GM12875 (cell line): ENCODE data around the gene PLXNA3.

Experiments used
- H3K4me3 ChIP-seq: one replicate; pipeline ENCODE4 v1.5.1; 2011; ENCODE audit warnings: low read depth, low read length, control low read depth
- TF ChIP-seq, protein P1 (sequence below): IDR thresholded peaks from 2 replicates; pipeline ENCODE4 v1.5.1; 2011; ENCODE audit warnings: low read depth, mild to moderate bottlenecking, control low read depth, inconsistent platforms, low read length, moderate library complexity, borderline replicate concordance; ENCODE audit not compliant: insufficient read depth

PLXNA3 gene

DNA sequence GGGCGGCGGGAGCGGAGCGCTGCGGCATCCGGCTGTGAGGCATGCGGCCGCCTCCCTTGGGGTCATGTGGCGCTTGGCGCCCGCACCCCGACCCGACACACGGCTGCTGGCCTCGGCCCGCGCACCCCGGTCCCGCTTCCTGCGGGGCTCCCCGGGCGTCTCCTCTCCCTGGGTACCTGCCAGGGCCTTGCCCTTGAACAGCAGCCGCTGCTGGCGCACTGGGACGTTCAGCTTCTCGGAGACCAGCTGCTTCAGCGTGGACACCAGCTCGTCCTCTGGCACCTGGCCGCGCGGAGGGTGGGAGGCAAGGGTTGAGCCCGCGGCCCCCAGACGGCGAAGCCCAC is 27.9 kb downstream of the PLXNA3 start:
- peak overlapping the region; percentile 74 for H3K4me3 ChIP-seq

DNA sequence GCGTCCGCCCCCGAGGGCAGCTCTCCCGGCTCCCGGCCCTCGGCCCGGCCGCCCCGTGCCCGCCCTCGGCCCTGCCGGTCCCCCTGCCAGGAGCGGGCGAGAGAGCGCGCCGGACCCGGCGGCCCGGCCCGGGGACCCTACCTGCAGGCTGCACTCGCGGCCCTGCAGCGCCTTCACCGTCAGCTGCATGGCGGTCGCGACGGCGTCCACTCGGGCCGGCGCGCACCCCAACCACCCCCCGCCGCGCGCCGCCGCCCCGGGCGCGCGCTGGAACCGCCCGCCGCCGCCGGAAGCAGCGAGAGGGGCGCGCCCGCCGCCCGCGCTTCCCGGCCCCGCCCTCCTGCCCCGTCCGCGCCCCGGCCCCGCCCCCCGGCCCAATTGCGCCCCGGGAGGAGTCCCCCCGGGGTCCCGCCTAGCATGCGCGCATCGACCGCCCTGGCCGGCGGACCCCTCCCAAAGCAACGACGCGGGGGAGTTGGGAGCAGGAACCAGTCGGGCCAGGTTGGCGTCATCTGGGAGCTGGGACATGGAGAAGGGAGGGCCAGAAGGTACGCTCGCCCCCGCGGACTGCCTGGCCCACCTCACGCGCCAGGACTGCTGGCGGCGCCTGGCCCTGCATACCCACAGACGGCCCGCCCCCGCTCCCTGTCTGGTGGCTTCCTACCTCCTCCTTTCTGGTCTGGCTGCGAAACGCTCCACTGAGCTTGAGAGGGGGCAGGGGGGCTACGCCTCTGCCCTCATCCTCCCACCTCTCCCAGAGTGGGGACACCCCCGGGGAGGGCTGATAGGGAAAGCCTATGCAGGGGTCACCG is 28.5 kb downstream of the PLXNA3 start, which contains the start of gene UBL4A:
Gene UBL4A, minus strand, starts transcription at position 220 of the 812 bp plus-strand sequence. Its CDS starts 31 bp downstream, at position 189.
- peak within 1 kb of the TSS; percentile 74 for H3K4me3 ChIP-seq
- TF ChIP-seq, protein P1, sequence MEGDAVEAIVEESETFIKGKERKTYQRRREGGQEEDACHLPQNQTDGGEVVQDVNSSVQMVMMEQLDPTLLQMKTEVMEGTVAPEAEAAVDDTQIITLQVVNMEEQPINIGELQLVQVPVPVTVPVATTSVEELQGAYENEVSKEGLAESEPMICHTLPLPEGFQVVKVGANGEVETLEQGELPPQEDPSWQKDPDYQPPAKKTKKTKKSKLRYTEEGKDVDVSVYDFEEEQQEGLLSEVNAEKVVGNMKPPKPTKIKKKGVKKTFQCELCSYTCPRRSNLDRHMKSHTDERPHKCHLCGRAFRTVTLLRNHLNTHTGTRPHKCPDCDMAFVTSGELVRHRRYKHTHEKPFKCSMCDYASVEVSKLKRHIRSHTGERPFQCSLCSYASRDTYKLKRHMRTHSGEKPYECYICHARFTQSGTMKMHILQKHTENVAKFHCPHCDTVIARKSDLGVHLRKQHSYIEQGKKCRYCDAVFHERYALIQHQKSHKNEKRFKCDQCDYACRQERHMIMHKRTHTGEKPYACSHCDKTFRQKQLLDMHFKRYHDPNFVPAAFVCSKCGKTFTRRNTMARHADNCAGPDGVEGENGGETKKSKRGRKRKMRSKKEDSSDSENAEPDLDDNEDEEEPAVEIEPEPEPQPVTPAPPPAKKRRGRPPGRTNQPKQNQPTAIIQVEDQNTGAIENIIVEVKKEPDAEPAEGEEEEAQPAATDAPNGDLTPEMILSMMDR, result no peak

More for the DNA sequence above, 27.9 kb downstream of the PLXNA3 start:
- TF ChIP-seq, protein P1, result no peak

DNA sequence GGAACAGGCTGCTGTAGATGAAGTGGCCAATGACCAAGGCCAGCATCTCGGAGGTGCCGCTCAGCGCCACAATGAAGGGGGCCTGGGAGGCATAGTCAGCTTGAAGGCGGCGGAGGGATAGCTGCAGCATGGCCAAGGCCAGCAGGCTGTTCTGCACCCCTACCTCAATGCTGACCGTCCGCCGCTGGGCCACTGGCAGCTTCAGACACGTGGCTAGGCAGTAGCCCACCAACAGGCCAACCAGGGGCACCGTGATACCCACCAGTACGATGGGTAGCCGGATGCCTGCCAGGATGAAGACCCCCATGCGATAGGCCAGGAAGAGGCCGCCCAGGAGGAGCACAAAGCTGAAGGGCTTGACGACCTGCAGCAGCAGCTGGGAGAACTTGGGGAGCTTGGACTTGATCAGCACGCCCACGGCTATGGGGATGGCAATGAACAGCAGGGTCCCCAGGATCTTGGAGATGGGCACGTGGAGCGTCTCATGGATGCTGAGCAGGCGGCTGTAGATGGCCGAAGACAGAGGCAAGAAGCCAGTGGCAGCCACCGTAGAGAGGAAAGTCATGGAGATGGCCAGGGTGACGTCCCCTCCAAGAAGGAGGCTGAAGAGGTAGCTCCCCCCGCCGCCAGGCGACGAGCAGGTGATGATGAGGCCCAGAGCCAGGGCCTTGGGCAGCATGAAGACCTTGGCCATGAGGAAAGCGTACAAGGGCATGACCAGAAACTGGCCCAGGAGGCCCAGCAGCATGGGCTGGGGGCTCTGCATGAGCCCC is 29.6 kb downstream of the PLXNA3 start:
- TF ChIP-seq, protein P1, result no peak
- no peak overlapping the region for H3K4me3 ChIP-seq

DNA sequence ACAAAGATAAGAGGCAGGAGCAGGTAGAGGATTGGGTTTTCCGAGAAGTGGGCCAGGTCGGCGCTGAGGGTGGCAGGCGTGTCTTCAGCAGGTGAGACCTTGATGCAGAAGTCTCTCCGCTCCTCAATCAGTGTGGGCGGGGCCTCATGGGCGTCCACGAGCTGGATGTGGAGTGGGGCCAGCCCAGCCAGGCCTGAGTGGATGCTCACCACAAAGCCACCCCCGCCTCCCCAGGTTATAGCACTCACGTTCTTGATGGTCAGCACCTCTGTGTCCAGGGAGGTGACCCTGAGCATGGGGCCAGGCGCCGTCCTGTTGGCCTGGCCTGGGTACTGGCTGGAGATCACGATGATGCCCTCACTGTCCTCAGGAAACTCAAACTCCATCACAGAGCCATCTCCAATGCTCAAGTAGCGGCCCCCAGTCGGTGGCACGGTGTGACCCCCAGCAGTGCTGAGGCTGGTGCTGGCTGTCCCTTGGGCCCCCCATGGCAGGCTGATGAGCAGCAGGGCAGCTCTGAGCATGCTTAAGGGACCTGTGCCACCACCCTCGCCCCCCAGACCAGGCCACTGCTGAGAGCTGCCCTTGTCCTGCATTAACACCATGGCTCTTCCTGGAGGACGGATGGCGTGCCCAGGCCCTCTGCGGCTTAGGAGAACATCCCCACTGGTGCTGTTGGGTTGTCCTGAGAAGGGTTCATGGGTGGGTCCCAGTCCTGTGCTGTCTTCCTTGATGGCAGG is 30.4 kb downstream of the PLXNA3 start:
- H3K4me3 ChIP-seq, result no peak overlapping the region
- TF ChIP-seq, protein P1, result no peak

DNA sequence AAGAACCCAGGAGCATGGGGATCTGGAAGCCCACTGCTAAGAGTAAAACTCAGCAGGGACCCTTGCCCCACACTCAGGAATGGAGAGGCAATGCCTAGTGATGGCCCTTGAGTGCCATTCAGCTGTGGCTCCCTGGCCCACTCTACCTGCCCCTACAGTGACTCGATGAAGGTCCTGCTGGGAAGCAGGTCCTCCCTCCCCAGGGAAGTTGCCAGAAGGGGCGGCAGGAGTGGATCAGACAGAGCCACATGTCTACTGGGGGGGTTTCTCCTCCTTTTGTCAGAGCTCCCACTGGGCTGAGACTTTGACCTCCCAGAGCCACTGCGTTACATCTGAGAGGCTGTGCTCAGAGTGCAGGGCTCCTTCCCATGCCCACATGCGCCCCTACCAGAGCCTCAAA is 31.1 kb downstream of the PLXNA3 start:
- TF ChIP-seq, protein P1, result no peak
- peak overlapping the region; percentile 62 for H3K4me3 ChIP-seq

DNA sequence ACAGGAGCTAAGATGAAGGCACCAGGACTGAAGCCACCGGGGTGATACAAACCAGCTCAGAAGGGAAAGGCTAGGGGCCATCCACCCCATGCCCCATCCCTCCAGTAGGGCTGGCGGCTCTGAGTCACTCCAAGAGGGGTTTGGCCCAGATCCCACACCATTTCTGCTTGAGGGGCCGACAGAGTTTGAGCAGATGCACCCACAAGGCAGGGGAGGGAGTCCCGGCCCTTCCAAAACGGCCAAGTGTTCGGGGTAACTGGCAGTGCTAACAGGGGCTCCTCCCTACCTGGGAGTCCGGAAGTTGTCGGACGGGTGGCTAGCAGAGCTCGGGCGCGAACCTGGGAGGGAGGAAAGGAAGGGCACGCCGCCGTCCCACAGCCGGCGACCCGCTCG is 31.9 kb downstream of the PLXNA3 start:
- TF ChIP-seq, protein P1, result no peak
- H3K4me3 ChIP-seq, result peak overlapping the region; percentile 62
